Measurements from ENCODE around the gene ZNF564. TPM values are rescaled to one million over a fixed set of nuclear protein-coding genes. Genes with fewer than 3 reads are reported as not detected.
"Not testable (repeated sequence)": the region's sequence is repeated elsewhere in the genome, so short reads cannot be mapped to it uniquely, and the experiment has no call there.

Gene ZNF564
- polyA plus RNA-seq, 1 experiment, result 4.6 TPM

GRCh38 chr19:12580180-12580694 lies 29.0 kb upstream of the ZNF564 start:
- Histone ChIP-seq H3K27me3 (ENCODE audit: control insufficient read depth, insufficient read depth, low read length) (no peaks in the 10 kb centered on the region), H3K9me3 (ENCODE audit: control insufficient read depth, insufficient read depth, low read length) (peaks cover 59% of the 10 kb centered on the region), H3K27ac (ENCODE audit: low read depth, low read length) (no peak overlapping the region), H3K4me3 (ENCODE audit: low read depth, low read length) (no peak overlapping the region)
- TF ChIP-seq CTCF (IDR thresholded peaks at IDR 0.05; ENCODE audit: low read depth, low read length), result no peak
- POLR2A ChIA-PET, result no interaction called here
- CTCF ChIA-PET, result no interaction called here
- peak; percentile 49 for DNase-seq (ENCODE audit: low read depth, low spot score)

- POLR2A ChIA-PET, result no interaction called here
- no peak for TF ChIP-seq CTCF (IDR thresholded peaks at IDR 0.05; ENCODE audit: low read depth, low read length)
- no peak for DNase-seq (ENCODE audit: low read depth, low spot score)
- CTCF ChIA-PET, result interaction anchor here (1.6 kb wide), 1 partner anchor 15 kb away, joined by 4 read pairs; no protein-coding TSS in a partner anchor
- H3K27me3 ChIP-seq (ENCODE audit: control insufficient read depth, insufficient read depth, low read length), result no peaks in the 10 kb centered on the region
- no peak overlapping the region for H3K4me3 ChIP-seq (ENCODE audit: low read depth, low read length)
- H3K27ac ChIP-seq (ENCODE audit: low read depth, low read length), result no peak overlapping the region
- H3K9me3 ChIP-seq (ENCODE audit: control insufficient read depth, insufficient read depth, low read length), result peaks cover 61% of the 10 kb centered on the region
Measured at GRCh38 chr19:12578641-12579040, 27.4 kb upstream of the ZNF564 start.

- H3K4me3 ChIP-seq (ENCODE audit: low read depth, low read length), result no peak overlapping the region
- no peak overlapping the region for H3K27ac ChIP-seq (ENCODE audit: low read depth, low read length)
- H3K27me3 ChIP-seq (ENCODE audit: control insufficient read depth, insufficient read depth, low read length), result no peaks in the 10 kb centered on the region
- H3K9me3 ChIP-seq (ENCODE audit: control insufficient read depth, insufficient read depth, low read length), result peaks cover 25% of the 10 kb centered on the region
- CTCF ChIA-PET, result interaction anchor here (1.2 kb wide), 1 partner anchor 10 kb away, joined by 7 read pairs; no protein-coding TSS in a partner anchor
- no peak for TF ChIP-seq CTCF (IDR thresholded peaks at IDR 0.05; ENCODE audit: low read depth, low read length)
- POLR2A ChIA-PET, result no interaction called here
- no peak for DNase-seq (ENCODE audit: low read depth, low spot score)
Measured at GRCh38 chr19:12574036-12574435, 22.8 kb upstream of the ZNF564 start.

- H3K27me3 ChIP-seq (ENCODE audit: control insufficient read depth, insufficient read depth, low read length), result no peaks in the 10 kb centered on the region
- H3K27ac ChIP-seq (ENCODE audit: low read depth, low read length), result no peak overlapping the region
- H3K9me3 ChIP-seq (ENCODE audit: control insufficient read depth, insufficient read depth, low read length), result no peaks in the 10 kb centered on the region; the same call in 1 of the 2 replicates
- ChIA-PET CTCF (interaction anchor here (1.0 to 1.4 kb wide), 2 partner anchors 72 to 280 kb away, joined by 3 read pairs; no protein-coding TSS in a partner anchor), POLR2A (no interaction called here)
- no peak for TF ChIP-seq CTCF (IDR thresholded peaks at IDR 0.05; ENCODE audit: low read depth, low read length)
- no peak for DNase-seq (ENCODE audit: low read depth, low spot score)
- H3K4me3 ChIP-seq (ENCODE audit: low read depth, low read length), result no peak overlapping the region
Measured at GRCh38 chr19:12567951-12568350, 16.7 kb upstream of the ZNF564 start.

GRCh38 chr19:12566380-12566779 lies 15.1 kb upstream of the ZNF564 start:
- H3K9me3 ChIP-seq (ENCODE audit: control insufficient read depth, insufficient read depth, low read length); H3K27ac ChIP-seq (ENCODE audit: low read depth, low read length); H3K27me3 ChIP-seq (ENCODE audit: control insufficient read depth, insufficient read depth, low read length); POLR2A ChIA-PET; H3K4me3 ChIP-seq (ENCODE audit: low read depth, low read length); DNase-seq (ENCODE audit: low read depth, low spot score): not testable (repeated sequence)
- CTCF ChIA-PET, result interaction anchor here (0.6 to 1.1 kb wide), 2 partner anchors 40 to 105 kb away, joined by 3 to 4 read pairs; no protein-coding TSS in a partner anchor
